ENCODE results near the gene AHRR. TPM values are rescaled to one million over a fixed set of nuclear protein-coding genes. Genes with fewer than 3 reads are reported as not detected.
A peak's percentile ranks its signal among the peaks of the same experiment; 100 is the strongest.

Gene AHRR
- total RNA-seq, 2 donors from 2014 or later = 1.9 to 17.7 TPM

DNA sequence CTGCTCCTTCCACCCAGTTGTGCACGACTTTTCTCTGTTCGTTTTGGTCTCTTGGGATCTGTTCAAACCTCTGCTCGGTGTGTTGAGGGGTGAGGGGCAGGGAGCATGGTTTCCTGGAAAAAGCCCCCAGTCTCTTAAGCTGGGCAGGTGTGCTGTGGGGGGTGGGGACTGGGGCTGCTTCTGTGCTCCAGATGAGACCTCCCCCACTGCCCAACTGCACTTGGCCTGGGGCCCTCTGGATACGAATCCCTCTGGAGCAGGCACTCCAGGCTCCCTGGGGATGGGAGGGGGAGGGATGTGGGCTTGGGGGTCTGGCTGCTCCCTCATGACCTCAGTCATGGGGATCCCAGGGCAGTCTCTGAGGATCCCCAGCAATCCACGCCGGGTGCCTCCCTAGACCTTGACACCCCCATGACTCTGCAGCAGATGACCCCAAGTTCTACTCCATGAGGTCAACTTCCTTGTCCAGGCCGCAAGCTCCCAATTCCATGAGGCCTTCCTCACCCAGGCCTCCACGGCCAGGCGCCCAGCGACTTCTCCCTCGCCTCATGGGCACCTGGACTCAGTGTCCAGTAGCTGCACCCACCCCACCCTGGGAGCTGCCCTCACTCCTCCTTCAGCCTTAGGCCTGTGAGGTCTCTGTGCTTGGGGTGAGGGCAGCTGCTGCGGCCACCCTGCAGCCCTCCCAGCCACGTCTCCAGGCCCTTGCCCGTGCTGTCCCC is 5.9 kb upstream of the AHRR start:
- Histone ChIP-seq H3K9me3 (no peaks in the 10 kb centered on the region), H3K27me3 (replicated peaks; ENCODE audit: insufficient read depth) (peaks cover 5% of the 10 kb centered on the region), H3K4me1 (replicated peaks) (no peaks in the 10 kb centered on the region), H3K4me3 (no peak overlapping the region), H3K27ac (no peak overlapping the region), H3K36me3 (peaks cover 5 to 8% of the 10 kb centered on the region in 2 donors)
- no peak for DNase-seq (ENCODE audit: low spot score)
- 86% methylated on average over 14 of the region's 14 CpGs for WGBS
- intact Hi-C loops (cut with DNase I) = no loop called here
- TF ChIP-seq, protein P1, sequence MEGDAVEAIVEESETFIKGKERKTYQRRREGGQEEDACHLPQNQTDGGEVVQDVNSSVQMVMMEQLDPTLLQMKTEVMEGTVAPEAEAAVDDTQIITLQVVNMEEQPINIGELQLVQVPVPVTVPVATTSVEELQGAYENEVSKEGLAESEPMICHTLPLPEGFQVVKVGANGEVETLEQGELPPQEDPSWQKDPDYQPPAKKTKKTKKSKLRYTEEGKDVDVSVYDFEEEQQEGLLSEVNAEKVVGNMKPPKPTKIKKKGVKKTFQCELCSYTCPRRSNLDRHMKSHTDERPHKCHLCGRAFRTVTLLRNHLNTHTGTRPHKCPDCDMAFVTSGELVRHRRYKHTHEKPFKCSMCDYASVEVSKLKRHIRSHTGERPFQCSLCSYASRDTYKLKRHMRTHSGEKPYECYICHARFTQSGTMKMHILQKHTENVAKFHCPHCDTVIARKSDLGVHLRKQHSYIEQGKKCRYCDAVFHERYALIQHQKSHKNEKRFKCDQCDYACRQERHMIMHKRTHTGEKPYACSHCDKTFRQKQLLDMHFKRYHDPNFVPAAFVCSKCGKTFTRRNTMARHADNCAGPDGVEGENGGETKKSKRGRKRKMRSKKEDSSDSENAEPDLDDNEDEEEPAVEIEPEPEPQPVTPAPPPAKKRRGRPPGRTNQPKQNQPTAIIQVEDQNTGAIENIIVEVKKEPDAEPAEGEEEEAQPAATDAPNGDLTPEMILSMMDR (IDR thresholded peaks at IDR 0.05) = no peak
- no peak for TF ChIP-seq POLR2AphosphoS5 (IDR thresholded peaks at IDR 0.05)
- no peak for TF ChIP-seq POLR2A (IDR thresholded peaks at IDR 0.05)

DNA sequence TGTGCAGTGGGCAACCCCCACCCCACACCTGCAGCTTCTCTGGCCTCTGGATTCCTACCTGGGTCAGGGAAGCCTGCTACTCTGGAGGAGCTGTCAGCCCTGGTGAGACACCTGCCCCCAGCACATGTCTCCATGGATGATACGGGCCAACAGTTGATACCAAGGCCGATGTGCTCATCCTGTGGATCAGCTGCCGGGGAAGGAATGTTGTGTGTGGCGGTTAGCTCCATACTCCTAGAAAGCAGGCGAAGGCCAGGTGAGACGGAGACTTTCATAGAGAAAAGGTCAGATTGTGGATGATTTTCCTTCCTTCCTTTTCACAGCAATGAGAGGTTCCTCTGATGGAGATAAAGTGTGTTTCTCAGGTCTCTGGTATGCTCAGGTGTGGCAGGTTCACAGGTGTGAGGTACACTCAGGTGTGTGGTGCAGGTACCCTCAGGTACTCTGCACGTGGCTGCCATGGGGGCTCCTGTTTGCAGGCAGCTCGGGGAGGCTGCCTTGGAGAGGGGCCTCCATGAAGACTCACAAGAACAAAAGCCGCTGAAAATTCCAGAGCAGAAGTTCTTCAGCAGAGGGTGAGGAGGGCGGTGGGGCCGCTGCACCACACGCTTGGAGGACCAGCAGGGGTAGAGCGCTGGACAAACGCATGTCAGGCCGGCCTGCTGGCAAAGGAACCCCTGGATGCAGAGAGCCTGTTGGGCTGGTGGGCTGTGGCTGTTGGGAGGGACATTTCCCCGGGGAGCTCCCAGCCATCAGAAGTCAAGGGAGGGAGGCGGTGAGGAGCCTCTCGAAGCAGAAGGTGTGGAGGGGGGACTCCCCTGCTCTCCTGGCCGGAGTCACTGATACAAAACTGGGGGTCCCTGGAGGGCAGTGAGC is 5.1 kb upstream of the AHRR start:
- TF ChIP-seq POLR2AphosphoS5 (IDR thresholded peaks at IDR 0.05) (no peak), POLR2A (IDR thresholded peaks at IDR 0.05) (no peak)
- TF ChIP-seq, protein P1 (IDR thresholded peaks at IDR 0.05) = no peak
- WGBS = 89% methylated on average over 19 of the region's 19 CpGs
- H3K4me3 ChIP-seq = no peak overlapping the region
- no peak overlapping the region for H3K27ac ChIP-seq
- peaks cover 5 to 8% of the 10 kb centered on the region in 2 donors for H3K36me3 ChIP-seq
- intact Hi-C loops (cut with DNase I) = no loop called here
- H3K9me3 ChIP-seq = no peaks in the 10 kb centered on the region
- no peaks in the 10 kb centered on the region for H3K4me1 ChIP-seq (replicated peaks)
- DNase-seq (ENCODE audit: low spot score) = no peak
- peaks cover 5% of the 10 kb centered on the region for H3K27me3 ChIP-seq (replicated peaks; ENCODE audit: insufficient read depth)

DNA sequence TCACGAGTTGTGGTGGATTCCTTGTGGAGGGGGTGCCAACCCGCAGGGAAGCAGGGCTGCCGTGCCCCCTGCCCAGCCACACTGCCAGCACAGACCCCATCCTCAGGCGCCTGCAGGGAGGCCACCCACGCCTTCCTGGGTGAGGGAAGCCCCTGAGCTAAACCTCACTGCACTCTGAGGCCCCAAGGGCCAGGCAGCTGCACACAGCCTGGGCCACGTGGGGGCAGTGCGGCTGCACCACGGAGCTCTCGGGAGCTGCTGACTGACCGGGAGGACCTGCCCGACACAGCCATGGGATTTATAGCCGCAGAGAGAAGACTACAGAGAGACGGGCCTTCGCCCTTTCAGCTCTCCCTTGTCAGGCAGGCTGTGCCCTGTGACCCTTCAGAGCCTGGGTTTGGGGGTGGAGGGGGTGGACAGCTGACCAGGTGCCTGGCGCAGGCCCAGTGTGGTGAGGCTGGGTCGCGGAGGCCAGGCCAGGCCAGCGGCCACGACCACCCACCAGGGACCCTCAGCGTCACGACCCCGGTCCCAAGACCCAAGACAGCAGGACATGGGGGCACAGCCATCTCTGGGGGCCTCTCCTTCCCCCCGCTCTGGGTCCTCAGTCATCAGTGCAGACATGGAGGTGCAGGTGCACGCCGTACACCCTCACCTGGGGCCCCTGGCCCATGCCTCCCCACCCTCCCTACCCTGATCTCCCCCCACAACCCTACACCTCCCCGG is 4.3 kb upstream of the AHRR start:
- peaks cover 9% of the 10 kb centered on the region for H3K27me3 ChIP-seq (replicated peaks; ENCODE audit: insufficient read depth)
- TF ChIP-seq POLR2A (IDR thresholded peaks at IDR 0.05) (no peak), POLR2AphosphoS5 (IDR thresholded peaks at IDR 0.05) (no peak)
- TF ChIP-seq, protein P1 (IDR thresholded peaks at IDR 0.05) = peak in 2 of 4 experiments; percentile 23 to 35
- no peak for DNase-seq (ENCODE audit: low spot score)
- H3K27ac ChIP-seq = no peak overlapping the region
- intact Hi-C loops (cut with DNase I) = no loop called here
- H3K9me3 ChIP-seq = no peaks in the 10 kb centered on the region
- H3K4me3 ChIP-seq = no peak overlapping the region
- H3K36me3 ChIP-seq = peaks cover 5 to 8% of the 10 kb centered on the region in 2 donors
- peaks cover 5% of the 10 kb centered on the region for H3K4me1 ChIP-seq (replicated peaks)
- WGBS = 63% methylated on average over 21 of the region's 26 CpGs

DNA sequence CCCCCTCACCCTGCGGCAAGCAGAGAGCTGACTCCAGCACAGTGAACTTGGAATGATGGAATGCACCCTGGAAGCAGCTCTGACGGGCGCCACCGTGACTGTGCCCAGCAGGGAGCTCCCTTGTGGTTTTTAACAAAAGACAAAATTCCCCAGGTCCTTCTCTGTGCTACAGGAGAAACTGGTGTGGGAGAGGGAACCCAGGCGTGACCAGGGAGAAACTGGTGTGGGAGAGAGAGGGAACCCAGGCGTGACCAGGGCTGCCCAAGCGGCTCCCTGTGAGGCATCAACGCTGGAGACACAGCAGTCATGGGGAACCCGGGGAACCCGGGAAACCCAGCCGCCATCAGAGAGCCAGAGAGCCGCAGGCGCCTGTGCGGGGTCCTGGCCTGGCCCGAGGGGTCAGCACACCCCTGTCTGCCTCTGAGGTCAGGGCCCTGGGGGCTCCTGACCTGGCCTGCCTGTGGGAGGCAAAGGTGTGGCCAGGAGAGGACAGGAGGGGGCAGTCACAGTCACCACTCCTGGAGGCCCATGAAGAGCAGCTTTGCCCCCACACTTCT is 3.1 kb upstream of the AHRR start:
- Histone ChIP-seq H3K27ac (no peak overlapping the region), H3K36me3 (peaks cover 5 to 8% of the 10 kb centered on the region in 2 donors), H3K27me3 (replicated peaks; ENCODE audit: insufficient read depth) (peaks cover 10% of the 10 kb centered on the region), H3K4me3 (no peak overlapping the region), H3K9me3 (no peaks in the 10 kb centered on the region), H3K4me1 (replicated peaks) (peaks cover 5% of the 10 kb centered on the region)
- no peak for TF ChIP-seq POLR2A (IDR thresholded peaks at IDR 0.05)
- TF ChIP-seq, protein P1 (IDR thresholded peaks at IDR 0.05) = no peak
- no peak for DNase-seq (ENCODE audit: low spot score)
- intact Hi-C loops (cut with DNase I) = no loop called here
- 33% methylated on average over 15 of the region's 15 CpGs for WGBS
